IMR-90 (cell line): Measurements from ENCODE around the gene ETFA. TPM values are rescaled to one million over a fixed set of nuclear protein-coding genes. Genes with fewer than 3 reads are reported as not detected.

Experiments used
- ATAC-seq: fragments of 200-7000 bp; cut with Tn5 transposase; 2 replicates; pipeline ENCODE4 v1.9.1; 2020; ENCODE audit warnings: low read depth, mild to moderate bottlenecking, moderate library complexity
- BruUV-seq: library from RNA; stranded (reverse); fragments of 400-500 nt; replicated peaks from 2 replicates; lab custom pipeline; 2021; lab: Mats Ljungman, UMichigan
- CTCF ChIA-PET: fragments of 300-600 bp; formaldehyde crosslinking; extraction: SDS; loops from one replicate; lab custom pipeline; 2021; ENCODE audit warnings: antibody characterized with exemption; lab: Yijun Ruan, JAX
- POLR2A ChIA-PET: fragments of 300-600 bp; sonication (Branson Sonifier 250); formaldehyde crosslinking; loops from one replicate; lab custom pipeline; 2022; ENCODE audit warnings: antibody characterized with exemption; ENCODE audit not compliant: unreplicated experiment; lab: Charles Lee
- DNase-seq: peaks from one replicate; pipeline ENCODE4 v3.0.0; 2013
- H2AFZ ChIP-seq: replicated peaks from 2 replicates; pipeline ENCODE3; 2013; ENCODE audit warnings: low read length, mild to moderate bottlenecking; ENCODE audit not compliant: poor library complexity
- H2AK5ac ChIP-seq: 2 replicates; pipeline ENCODE4 v1.6.1; 2013; ENCODE audit warnings: low read depth, low read length, inconsistent platforms
- H2AK9ac ChIP-seq: replicated peaks from 2 replicates; pipeline ENCODE3; 2013; ENCODE audit warnings: mild to moderate bottlenecking, low read depth, low read length, moderate library complexity; ENCODE audit not compliant: poor library complexity
- H2BK120ac ChIP-seq: 2 replicates; pipeline ENCODE4 v1.6.1; 2013; ENCODE audit warnings: low read depth, low read length, inconsistent platforms
- H2BK15ac ChIP-seq: 3 replicates; pipeline ENCODE4 v1.6.1; 2013; ENCODE audit warnings: low read depth, low read length, inconsistent platforms
- H2BK20ac ChIP-seq: 2 replicates; pipeline ENCODE4 v1.6.1; 2013; ENCODE audit warnings: low read depth, mild to moderate bottlenecking, inconsistent platforms, low read length, moderate library complexity
- H2BK5ac ChIP-seq: 2 replicates; pipeline ENCODE4 v1.6.1; 2013; ENCODE audit warnings: mild to moderate bottlenecking, low read depth, low read length, inconsistent platforms; ENCODE audit not compliant: poor library complexity, severe bottlenecking
- H3K14ac ChIP-seq: replicated peaks from 2 replicates; pipeline ENCODE4 v1.6.1; 2013; ENCODE audit warnings: low read depth, low read length, inconsistent platforms
- H3K18ac ChIP-seq: 2 replicates; pipeline ENCODE4 v1.6.1; 2013; ENCODE audit warnings: low read depth, low read length, control low read depth
- H3K23ac ChIP-seq: 2 replicates; pipeline ENCODE4 v1.6.1; 2013; ENCODE audit warnings: low read depth, low read length, inconsistent platforms
- H3K27ac ChIP-seq: 2 replicates; pipeline ENCODE4 v1.5.1; 2013; ENCODE audit warnings: mild to moderate bottlenecking, control low read depth, low read length; ENCODE audit not compliant: insufficient read depth
- H3K27me3 ChIP-seq: 2 replicates; pipeline ENCODE4 v1.6.1; 2013; ENCODE audit warnings: low read length; ENCODE audit not compliant: control insufficient read depth, insufficient read depth
- H3K36me3 ChIP-seq: 2 replicates; pipeline ENCODE4 v1.6.1; 2013; ENCODE audit warnings: low read length, mixed read lengths; ENCODE audit not compliant: control insufficient read depth, insufficient read depth
- H3K4ac ChIP-seq: 2 replicates; pipeline ENCODE4 v1.6.1; 2013; ENCODE audit warnings: low read depth, low read length, inconsistent platforms
- H3K4me1 ChIP-seq: 2 replicates; pipeline ENCODE4 v1.6.1; 2013; ENCODE audit warnings: low read length, mixed read lengths; ENCODE audit not compliant: control insufficient read depth, insufficient read depth
- H3K4me2 ChIP-seq: 2 replicates; pipeline ENCODE4 v1.6.1; 2013; ENCODE audit warnings: low read depth, mild to moderate bottlenecking, control low read depth, low read length, moderate library complexity
- H3K4me3 ChIP-seq: 2 replicates; pipeline ENCODE4 v1.5.1; 2013; ENCODE audit warnings: low read depth, mild to moderate bottlenecking, control low read depth, low read length, moderate library complexity; ENCODE audit not compliant: insufficient read depth
- H3K56ac ChIP-seq: 2 replicates; pipeline ENCODE4 v1.6.1; 2013; ENCODE audit warnings: low read length, inconsistent platforms; ENCODE audit not compliant: insufficient read depth; ENCODE audit errors: extremely low read depth
- H3K79me1 ChIP-seq, 2 experiments: 2 replicates each; pipeline ENCODE4 v1.6.1; 2013; ENCODE audit warnings: low read length in 2 of 2, inconsistent platforms in 1 of 2, low read depth in 1 of 2
- H3K9ac ChIP-seq: 2 replicates; pipeline ENCODE4 v1.6.1; 2013; ENCODE audit warnings: low read depth, low read length, control low read depth
- H3K9me1 ChIP-seq: 2 replicates; pipeline ENCODE4 v1.6.1; 2013; ENCODE audit warnings: low read length, inconsistent platforms; ENCODE audit not compliant: insufficient read depth
- H3K9me3 ChIP-seq: 2 replicates; pipeline ENCODE4 v1.6.1; 2013; ENCODE audit warnings: low read length; ENCODE audit not compliant: control insufficient read depth, insufficient read depth
- H4K20me1 ChIP-seq: 2 replicates; pipeline ENCODE4 v1.6.1; 2013; ENCODE audit warnings: low read length, inconsistent platforms; ENCODE audit not compliant: insufficient read depth
- H4K5ac ChIP-seq: 2 replicates; pipeline ENCODE4 v1.6.1; 2013; ENCODE audit warnings: mild to moderate bottlenecking, low read depth, low read length, control low read depth
- H4K8ac ChIP-seq, 2 experiments: 2 replicates each; pipeline ENCODE4 v1.6.1; 2013; ENCODE audit warnings: low read depth in 2 of 2, low read length in 2 of 2, control low read depth in 1 of 2, inconsistent platforms in 1 of 2
- H4K91ac ChIP-seq: 2 replicates; pipeline ENCODE4 v1.6.1; 2013; ENCODE audit warnings: low read depth, low read length, inconsistent platforms; ENCODE audit not compliant: insufficient read depth
- BHLHE40 ChIP-seq: fragments of 150-350 bp; IDR thresholded peaks from 2 replicates; pipeline ENCODE4 v1.6.1; 2016; ENCODE audit warnings: mild to moderate bottlenecking, low read depth, low read length
- CEBPB ChIP-seq: IDR thresholded peaks from 2 replicates; pipeline ENCODE4 v1.6.1; 2012; ENCODE audit warnings: low read depth, low read length, improper control_type of control experiment
- CHD1 ChIP-seq: IDR thresholded peaks from 2 replicates; pipeline ENCODE4 v1.6.1; 2012; ENCODE audit warnings: low read depth, low read length, improper control_type of control experiment
- FOS ChIP-seq: fragments of 150-350 bp; IDR thresholded peaks from 2 replicates; pipeline ENCODE4 v1.6.1; 2016; ENCODE audit warnings: low read depth, low read length
- MAFK ChIP-seq: IDR thresholded peaks from 2 replicates; pipeline ENCODE4 v1.6.1; 2012; ENCODE audit warnings: low read depth, low read length, improper control_type of control experiment
- MXI1 ChIP-seq: IDR thresholded peaks from 2 replicates; pipeline ENCODE4 v1.6.1; 2012; ENCODE audit warnings: low read depth, mild to moderate bottlenecking, low read length, moderate library complexity, borderline replicate concordance
- NFE2L2 ChIP-seq: fragments of 150-350 bp; IDR thresholded peaks from 2 replicates; pipeline ENCODE4 v1.6.1; 2016; ENCODE audit warnings: low read depth, mild to moderate bottlenecking, low read length
- POLR2A ChIP-seq: IDR thresholded peaks from 2 replicates; pipeline ENCODE4 v1.6.1; 2012; ENCODE audit warnings: mild to moderate bottlenecking, low read depth, low read length
- RAD21 ChIP-seq: IDR thresholded peaks from 2 replicates; pipeline ENCODE4 v1.6.1; 2012; ENCODE audit warnings: low read length, improper control_type of control experiment
- RCOR1 ChIP-seq: IDR thresholded peaks from 2 replicates; pipeline ENCODE4 v1.6.1; 2012; ENCODE audit warnings: mild to moderate bottlenecking, low read length, improper control_type of control experiment; ENCODE audit not compliant: insufficient replicate concordance
- RFX5 ChIP-seq: IDR thresholded peaks from 2 replicates; pipeline ENCODE4 v1.8.0; 2012; ENCODE audit warnings: low read depth, mild to moderate bottlenecking, low read length, moderate library complexity
- SMC3 ChIP-seq: fragments of 150-350 bp; IDR thresholded peaks from 2 replicates; pipeline ENCODE4 v1.6.1; 2016; ENCODE audit warnings: low read depth, mild to moderate bottlenecking, antibody characterized with exemption, low read length, moderate library complexity
- WGBS, 2 experiments: methylation state at CpG; one replicate each; pipeline versions ENCODE4 v1.1.5 to v1.1.7; 2013; ENCODE audit warnings: missing lambda C conversion rate in 2 of 2; ENCODE audit not compliant: insufficient read length in 1 of 2; ENCODE audit errors: extremely low coverage in 2 of 2; 5-methylcytosine and 5-hydroxymethylcytosine counted together
- dilution Hi-C: fragments of 300-500 bp; cut with HindIII; formaldehyde crosslinking; loops from one replicate; pipeline ENCODE4 v1.14.3; 2018; ENCODE audit warnings: low sequenced_read_pairs; ENCODE audit not compliant: unreplicated experiment
- in situ Hi-C: fragments of 300-500 bp; cut with MboI; formaldehyde crosslinking; loops from 3 replicates; pipeline ENCODE4 v1.14.3; 2019; ENCODE audit warnings: low sequenced_read_pairs, inconsistent platforms, mixed read lengths
- intact Hi-C: fragments of 100-400 bp; cut with micrococcal nuclease; formaldehyde crosslinking; loops from 2 replicates; pipeline ENCODE4 v1.10.0; 2022
- polyA plus RNA-seq, 3 experiments: library from polyadenylated mRNA; depleted of rRNA; stranded (reverse); fragments of >200 nt; gene quantifications; 2 replicates each; pipeline ENCODE4 v1.2.3, GENCODE V29; 2012; ENCODE audit warnings: low replicate concordance in 1 of 3
- total RNA-seq: library from RNA; depleted of rRNA; stranded (reverse); fragments of >200 nt; gene quantifications from 2 replicates; pipeline ENCODE4 v1.2.3, GENCODE V29; 2012
- TF ChIP-seq, protein P1 (sequence below): conservative IDR thresholded peaks from 2 replicates; pipeline ENCODE4 v1.5.1; 2012; ENCODE audit warnings: mild to moderate bottlenecking, low read depth, low read length, improper control_type of control experiment
- TF ChIP-seq, protein P2 (sequence below): fragments of 150-350 bp; IDR thresholded peaks from 2 replicates; pipeline ENCODE4 v1.6.1; 2016; ENCODE audit warnings: low read depth, mild to moderate bottlenecking, low read length, moderate library complexity, borderline replicate concordance
- TF ChIP-seq, protein P3 (sequence below): fragments of 150-350 bp; IDR thresholded peaks from 2 replicates; pipeline ENCODE4 v1.6.1; 2017; ENCODE audit warnings: mild to moderate bottlenecking, antibody characterized with exemption, low read length, low read depth

Gene ETFA
- total and polyA plus RNA-seq, 2 of the 4 experiments (the other 2 are of a cell fraction): 115 to 172 TPM

DNA sequence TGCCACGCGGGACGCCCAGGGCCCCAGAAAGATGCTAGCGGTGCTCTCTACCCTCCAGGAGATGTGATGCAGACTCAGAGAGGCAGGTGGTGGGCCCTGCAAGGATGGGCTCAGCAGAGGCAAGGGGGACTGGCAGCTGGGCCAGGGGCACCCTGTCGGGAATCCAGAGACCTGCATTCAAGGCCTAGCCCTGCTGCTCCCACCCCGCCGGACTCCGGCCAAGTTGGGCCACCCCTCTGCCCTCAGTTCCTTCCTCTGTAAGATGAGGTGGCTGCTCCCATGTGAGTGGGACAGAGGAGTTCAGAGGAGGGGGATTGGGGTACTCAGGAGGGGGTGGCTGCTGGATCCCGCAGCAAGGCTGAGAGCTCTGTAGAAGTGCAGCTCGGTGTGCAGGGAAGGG lies 135.2 kb downstream of the ETFA start:
- dilution Hi-C loops (no loop called here), intact Hi-C loops (no loop called here), in situ Hi-C loops (no loop called here)
- Histone ChIP-seq H2BK5ac (no peak overlapping the region), H3K9me1 (peaks cover 5% of the 10 kb centered on the region), H3K56ac (no peak overlapping the region), H3K9ac (no peak overlapping the region), H4K5ac (no peak overlapping the region), H2BK20ac (no peak overlapping the region), H3K4me3 (no peak overlapping the region), H4K8ac (no peak overlapping the region), H3K36me3 (no peaks in the 10 kb centered on the region), H3K9me3 (no peaks in the 10 kb centered on the region), H3K4me1 (peaks cover 2% of the 10 kb centered on the region; the same call in 1 of the 2 replicates), H3K23ac (no peak overlapping the region), H4K91ac (no peak overlapping the region), H2BK120ac (no peak overlapping the region), H3K4ac (no peak overlapping the region), H2AFZ (no peak overlapping the region), H4K20me1 (no peaks in the 10 kb centered on the region; the same call in 1 of the 2 replicates), H2AK5ac (no peak overlapping the region), H3K27me3 (no peaks in the 10 kb centered on the region; the same call in 1 of the 2 replicates), H2BK15ac (no peak overlapping the region), H3K4me2 (no peak overlapping the region), H2AK9ac (no peak overlapping the region), H3K14ac (no peak overlapping the region), H3K27ac (no peak overlapping the region), H3K18ac (no peak overlapping the region), H3K79me1 (no peaks in the 10 kb centered on the region)
- 75% methylated on average over 2 of the region's 10 CpGs; no CpG with 5 or more reads in 1 of the 2 experiments for WGBS, 2 experiments
- BruUV-seq: no TSS peak
- DNase-seq (no peak), ATAC-seq (no peak)
- CTCF ChIA-PET: no interaction called here
- TF ChIP-seq SMC3: no peak
- TF ChIP-seq RAD21: no peak
- TF ChIP-seq RFX5: no peak
- no peak for TF ChIP-seq POLR2A
- TF ChIP-seq FOS: no peak
- no peak for TF ChIP-seq CHD1
- no peak for TF ChIP-seq NFE2L2
- no peak for TF ChIP-seq MAFK
- TF ChIP-seq BHLHE40: no peak
- no peak for TF ChIP-seq CEBPB
- TF ChIP-seq, protein P1, sequence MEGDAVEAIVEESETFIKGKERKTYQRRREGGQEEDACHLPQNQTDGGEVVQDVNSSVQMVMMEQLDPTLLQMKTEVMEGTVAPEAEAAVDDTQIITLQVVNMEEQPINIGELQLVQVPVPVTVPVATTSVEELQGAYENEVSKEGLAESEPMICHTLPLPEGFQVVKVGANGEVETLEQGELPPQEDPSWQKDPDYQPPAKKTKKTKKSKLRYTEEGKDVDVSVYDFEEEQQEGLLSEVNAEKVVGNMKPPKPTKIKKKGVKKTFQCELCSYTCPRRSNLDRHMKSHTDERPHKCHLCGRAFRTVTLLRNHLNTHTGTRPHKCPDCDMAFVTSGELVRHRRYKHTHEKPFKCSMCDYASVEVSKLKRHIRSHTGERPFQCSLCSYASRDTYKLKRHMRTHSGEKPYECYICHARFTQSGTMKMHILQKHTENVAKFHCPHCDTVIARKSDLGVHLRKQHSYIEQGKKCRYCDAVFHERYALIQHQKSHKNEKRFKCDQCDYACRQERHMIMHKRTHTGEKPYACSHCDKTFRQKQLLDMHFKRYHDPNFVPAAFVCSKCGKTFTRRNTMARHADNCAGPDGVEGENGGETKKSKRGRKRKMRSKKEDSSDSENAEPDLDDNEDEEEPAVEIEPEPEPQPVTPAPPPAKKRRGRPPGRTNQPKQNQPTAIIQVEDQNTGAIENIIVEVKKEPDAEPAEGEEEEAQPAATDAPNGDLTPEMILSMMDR: no peak
- TF ChIP-seq, protein P2, sequence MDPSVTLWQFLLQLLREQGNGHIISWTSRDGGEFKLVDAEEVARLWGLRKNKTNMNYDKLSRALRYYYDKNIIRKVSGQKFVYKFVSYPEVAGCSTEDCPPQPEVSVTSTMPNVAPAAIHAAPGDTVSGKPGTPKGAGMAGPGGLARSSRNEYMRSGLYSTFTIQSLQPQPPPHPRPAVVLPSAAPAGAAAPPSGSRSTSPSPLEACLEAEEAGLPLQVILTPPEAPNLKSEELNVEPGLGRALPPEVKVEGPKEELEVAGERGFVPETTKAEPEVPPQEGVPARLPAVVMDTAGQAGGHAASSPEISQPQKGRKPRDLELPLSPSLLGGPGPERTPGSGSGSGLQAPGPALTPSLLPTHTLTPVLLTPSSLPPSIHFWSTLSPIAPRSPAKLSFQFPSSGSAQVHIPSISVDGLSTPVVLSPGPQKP: no peak
- TF ChIP-seq, protein P3, sequence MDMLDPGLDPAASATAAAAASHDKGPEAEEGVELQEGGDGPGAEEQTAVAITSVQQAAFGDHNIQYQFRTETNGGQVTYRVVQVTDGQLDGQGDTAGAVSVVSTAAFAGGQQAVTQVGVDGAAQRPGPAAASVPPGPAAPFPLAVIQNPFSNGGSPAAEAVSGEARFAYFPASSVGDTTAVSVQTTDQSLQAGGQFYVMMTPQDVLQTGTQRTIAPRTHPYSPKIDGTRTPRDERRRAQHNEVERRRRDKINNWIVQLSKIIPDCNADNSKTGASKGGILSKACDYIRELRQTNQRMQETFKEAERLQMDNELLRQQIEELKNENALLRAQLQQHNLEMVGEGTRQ: no peak
- TF ChIP-seq RCOR1: no peak
- TF ChIP-seq MXI1: no peak
- POLR2A ChIA-PET: no interaction called here
